ENCODE measurements around the gene C12orf76. TPM values are rescaled to one million over a fixed set of nuclear protein-coding genes. Genes with fewer than 3 reads are reported as not detected.

C12orf76 gene
- total RNA-seq, 1 experiment from 2014 or later = 10.1 TPM

- H3K4me3 ChIP-seq (replicated peaks in 1 of 2; ENCODE audit: low read depth in 1 of 2, low read length in 2 of 2) = no peak overlapping the region
- no peak for ATAC-seq
- TF ChIP-seq TCF7L2 (IDR thresholded peaks at IDR 0.05; ENCODE audit: borderline replicate concordance, extremely low read depth, insufficient read depth, insufficient read length) (no peak), EZH2phosphoT487 (IDR thresholded peaks at IDR 0.05; ENCODE audit: borderline replicate concordance) (no peak), YY1 (IDR thresholded peaks at IDR 0.05; ENCODE audit: extremely low read depth, insufficient replicate concordance, low read depth, low read length) (no peak)
- H2AFZ ChIP-seq (ENCODE audit: low read depth, low read length, poor library complexity, severe bottlenecking) = no peak overlapping the region
- H3K9me2 ChIP-seq (ENCODE audit: insufficient read depth) = no peaks in the 10 kb centered on the region
- CTCF ChIA-PET = interaction anchor here (1.1 kb wide), 1 partner anchor 192 kb away, joined by 3 read pairs; no protein-coding TSS in a partner anchor
- POLR2A ChIA-PET = no interaction called here
- H4K20me1 ChIP-seq (ENCODE audit: insufficient read depth) = no peaks in the 10 kb centered on the region
- H3K27ac ChIP-seq (ENCODE audit: low read depth, low read length) = no peak overlapping the region
- H3K4me2 ChIP-seq (ENCODE audit: low read length) = no peak overlapping the region
- RAD21 ChIA-PET (ENCODE audit: low non-redundant PET in 1 of 2, low total read pairs in 2 of 2, uncharacterized antibody in 2 of 2, unreplicated experiment in 2 of 2) = no interaction called here
- intact Hi-C loops (cut with micrococcal nuclease) = loop anchor here (5.0 kb wide), 1 partner anchor 185 kb away; no protein-coding TSS in a partner anchor
- peaks cover 8% of the 10 kb centered on the region; the same call in 1 of the 2 replicates for H3K79me2 ChIP-seq (ENCODE audit: insufficient read depth, low read length)
- peaks cover 7 to 13% of the 10 kb centered on the region in 2 experiments; a peak in 3 of 4 replicates for H3K36me3 ChIP-seq (ENCODE audit: control insufficient read depth in 1 of 2, insufficient read depth in 2 of 2, low read length in 2 of 2)
- no peaks in the 10 kb centered on the region for H3K9me3 ChIP-seq (ENCODE audit: control insufficient read depth in 1 of 2, insufficient read depth in 1 of 2, low read depth in 1 of 2, low read length in 2 of 2)
- no TSS peak for BruUV-seq (replicated peaks)
- H3K4me1 ChIP-seq (ENCODE audit: control insufficient read depth in 1 of 2, insufficient read depth in 2 of 2, low read length in 2 of 2) = peaks cover 12 to 13% of the 10 kb centered on the region in 2 experiments
- H3K27me3 ChIP-seq (ENCODE audit: insufficient read depth, low read length) = no peaks in the 10 kb centered on the region
- no peak for DNase-seq (ENCODE audit: low read depth, low spot score)
- no peak overlapping the region for H3K9ac ChIP-seq (ENCODE audit: low read length)
These were observed 11.0 kb downstream of the C12orf76 start for GRCh38 chr12:110037315-110037714.

GRCh38 chr12:110035534-110036104, 12.7 kb downstream of the C12orf76 start:
- Histone ChIP-seq H3K79me2 (ENCODE audit: insufficient read depth, low read length) (no peaks in the 10 kb centered on the region; the same call in 1 of the 2 replicates), H2AFZ (ENCODE audit: low read depth, low read length, poor library complexity, severe bottlenecking) (no peak overlapping the region), H3K9ac (ENCODE audit: low read length) (no peak overlapping the region), H3K27ac (ENCODE audit: low read depth, low read length) (no peak overlapping the region), H3K27me3 (ENCODE audit: insufficient read depth, low read length) (no peaks in the 10 kb centered on the region), H3K4me3 (replicated peaks in 1 of 2; ENCODE audit: low read depth in 1 of 2, low read length in 2 of 2) (no peak overlapping the region), H3K4me1 (ENCODE audit: control insufficient read depth in 1 of 2, insufficient read depth in 2 of 2, low read length in 2 of 2) (peaks cover 12 to 13% of the 10 kb centered on the region in 2 experiments), H3K9me2 (ENCODE audit: insufficient read depth) (no peaks in the 10 kb centered on the region), H3K36me3 (ENCODE audit: control insufficient read depth in 1 of 2, insufficient read depth in 2 of 2, low read length in 2 of 2) (peaks cover 2 to 10% of the 10 kb centered on the region in 2 experiments; a peak in 2 of 4 replicates), H4K20me1 (ENCODE audit: insufficient read depth) (no peaks in the 10 kb centered on the region), H3K4me2 (ENCODE audit: low read length) (no peak overlapping the region), H3K9me3 (ENCODE audit: control insufficient read depth in 1 of 2, insufficient read depth in 1 of 2, low read depth in 1 of 2, low read length in 2 of 2) (no peaks in the 10 kb centered on the region)
- intact Hi-C loops (cut with micrococcal nuclease) = loop anchor here (1.0 to 5.0 kb wide), 2 partner anchors 101 to 183 kb away; no protein-coding TSS in a partner anchor
- ChIA-PET POLR2A (no interaction called here), CTCF (no interaction called here), RAD21 (ENCODE audit: low non-redundant PET in 1 of 2, low total read pairs in 2 of 2, uncharacterized antibody in 2 of 2, unreplicated experiment in 2 of 2) (no interaction called here)
- ATAC-seq (no peak), DNase-seq (ENCODE audit: low read depth, low spot score) (no peak)
- no TSS peak for BruUV-seq (replicated peaks)
- TF ChIP-seq POLR2AphosphoS5 (IDR thresholded peaks at IDR 0.05; ENCODE audit: low read depth, low read length) (no peak), CBX3 (IDR thresholded peaks at IDR 0.05; ENCODE audit: low read depth) (no peak), FOSL1 (IDR thresholded peaks at IDR 0.05; ENCODE audit: low read depth) (no peak), EGR1 (IDR thresholded peaks at IDR 0.05; ENCODE audit: low read depth) (no peak), EZH2phosphoT487 (IDR thresholded peaks at IDR 0.05; ENCODE audit: borderline replicate concordance) (no peak), RAD21 (IDR thresholded peaks at IDR 0.05; ENCODE audit: low read depth) (no peak), ZBTB33 (IDR thresholded peaks at IDR 0.05; ENCODE audit: extremely low read depth, insufficient replicate concordance, low read length) (no peak), ZNF274 (IDR thresholded peaks at IDR 0.05; ENCODE audit: low read depth, low read length) (no peak), ELF1 (IDR thresholded peaks at IDR 0.05; ENCODE audit: borderline replicate concordance, low read depth) (no peak), MAX (IDR thresholded peaks at IDR 0.05) (no peak), CTCF (IDR thresholded peaks at IDR 0.05 in 2 of 3, conservative IDR thresholded peaks at IDR 0.05 in 1 of 3; ENCODE audit: borderline replicate concordance in 1 of 3, insufficient read depth in 1 of 3, low read depth in 2 of 3, low read length in 2 of 3) (no peak), SRF (IDR thresholded peaks at IDR 0.05; ENCODE audit: low read depth) (no peak), SP1 (IDR thresholded peaks at IDR 0.05; ENCODE audit: low read depth) (no peak)
